Liver (tissue), 3 donors: ENCODE measurements around the gene INSYN2B.

Source experiments
- FOXA2 ChIP-seq: IDR thresholded peaks from 2 replicates; pipeline ENCODE4 v1.6.1; 2016; ENCODE audit warnings: antibody characterized with exemption
- GABPA ChIP-seq, 2 donors: IDR thresholded peaks in 1 of 2; conservative IDR thresholded peaks in 1 of 2; 2 replicates each; pipeline ENCODE4 v1.6.1; 2016; ENCODE audit warnings: antibody characterized with exemption in 2 of 2, mild to moderate bottlenecking in 1 of 2, moderate library complexity in 1 of 2
- NR2F2 ChIP-seq: IDR thresholded peaks from 2 replicates; pipeline ENCODE4 v1.6.1; 2016; ENCODE audit warnings: antibody characterized with exemption
- RAD21 ChIP-seq, 2 donors: IDR thresholded peaks; 2 replicates each; pipeline ENCODE4 v1.6.1; 2016; ENCODE audit warnings: antibody characterized with exemption in 2 of 2, mild to moderate bottlenecking in 2 of 2
- RXRA ChIP-seq, 2 donors: IDR thresholded peaks; 2 replicates each; pipeline ENCODE4 v1.6.1; 2017 to 2018; ENCODE audit warnings: antibody characterized with exemption in 2 of 2, mild to moderate bottlenecking in 1 of 2
- YY1 ChIP-seq: IDR thresholded peaks from 2 replicates; pipeline ENCODE4 v1.6.1; 2016; ENCODE audit warnings: antibody characterized with exemption, mild to moderate bottlenecking
- TF ChIP-seq, protein P1 (sequence below): fragments of 150-350 bp; IDR thresholded peaks from 2 replicates; pipeline ENCODE4 v1.5.1; 2017; ENCODE audit warnings: improper control_type of control experiment, low read depth, low read length; ENCODE audit not compliant: missing input control
- donor health status: healthy.
- donor health status: healthy.

DNA sequence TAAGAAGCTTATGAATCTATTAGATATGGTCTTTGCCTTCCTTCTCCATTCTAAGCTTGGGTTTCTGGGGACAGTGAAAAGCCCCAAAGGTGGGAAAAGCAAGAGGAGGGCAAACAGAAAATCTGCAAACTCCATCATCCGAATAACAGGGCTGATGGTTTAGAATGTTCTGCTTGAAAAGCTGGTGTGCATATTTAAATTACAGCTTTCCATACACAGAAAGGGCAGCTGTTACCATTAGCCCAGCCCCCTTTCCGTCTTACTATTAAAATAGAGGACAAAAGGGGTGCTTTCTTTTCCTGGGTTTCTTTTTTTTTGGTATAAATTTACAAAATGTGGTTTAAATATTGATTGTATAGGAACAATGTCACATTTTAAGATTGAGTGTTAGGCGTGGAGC is 22.0 kb downstream of the INSYN2B start:
- TF ChIP-seq, protein P1, sequence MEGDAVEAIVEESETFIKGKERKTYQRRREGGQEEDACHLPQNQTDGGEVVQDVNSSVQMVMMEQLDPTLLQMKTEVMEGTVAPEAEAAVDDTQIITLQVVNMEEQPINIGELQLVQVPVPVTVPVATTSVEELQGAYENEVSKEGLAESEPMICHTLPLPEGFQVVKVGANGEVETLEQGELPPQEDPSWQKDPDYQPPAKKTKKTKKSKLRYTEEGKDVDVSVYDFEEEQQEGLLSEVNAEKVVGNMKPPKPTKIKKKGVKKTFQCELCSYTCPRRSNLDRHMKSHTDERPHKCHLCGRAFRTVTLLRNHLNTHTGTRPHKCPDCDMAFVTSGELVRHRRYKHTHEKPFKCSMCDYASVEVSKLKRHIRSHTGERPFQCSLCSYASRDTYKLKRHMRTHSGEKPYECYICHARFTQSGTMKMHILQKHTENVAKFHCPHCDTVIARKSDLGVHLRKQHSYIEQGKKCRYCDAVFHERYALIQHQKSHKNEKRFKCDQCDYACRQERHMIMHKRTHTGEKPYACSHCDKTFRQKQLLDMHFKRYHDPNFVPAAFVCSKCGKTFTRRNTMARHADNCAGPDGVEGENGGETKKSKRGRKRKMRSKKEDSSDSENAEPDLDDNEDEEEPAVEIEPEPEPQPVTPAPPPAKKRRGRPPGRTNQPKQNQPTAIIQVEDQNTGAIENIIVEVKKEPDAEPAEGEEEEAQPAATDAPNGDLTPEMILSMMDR = no peak
- TF ChIP-seq FOXA2 (no peak), NR2F2 (no peak), RAD21 (IDR thresholded peaks at IDR 0.05) (no peak), YY1 (no peak), RXRA (IDR thresholded peaks at IDR 0.05) (no peak), GABPA (IDR thresholded peaks at IDR 0.05 in 1 of 2, conservative IDR thresholded peaks at IDR 0.05 in 1 of 2) (no peak)
